ENCODE results near the gene MSI2.

DNA sequence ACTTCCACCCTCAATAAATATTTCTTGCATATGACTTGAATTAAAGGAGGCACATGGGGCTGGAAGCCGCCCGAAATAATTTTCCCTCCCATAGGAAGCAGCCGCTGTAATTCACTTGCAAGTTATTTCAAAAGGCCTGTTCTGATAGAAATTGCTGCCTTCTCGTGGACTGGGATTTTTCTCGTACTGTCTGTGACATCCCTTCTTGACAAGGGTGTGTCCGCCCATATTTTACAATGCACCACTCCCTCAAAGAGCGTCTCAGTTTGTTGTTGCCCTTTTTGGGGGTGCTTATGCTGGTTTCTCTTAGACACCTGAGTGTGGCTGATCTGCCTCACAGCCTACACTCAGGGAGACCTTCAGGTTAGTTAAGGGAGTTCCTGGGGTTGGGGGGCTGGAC, 160.0 kb downstream of the MSI2 start:
- no peak for TF ChIP-seq CTCF (IDR thresholded peaks at IDR 0.05; ENCODE audit: insufficient read depth, low read depth, low read length)
- TF ChIP-seq EZH2 (IDR thresholded peaks at IDR 0.05; ENCODE audit: insufficient read depth, low read length): no peak
